HFF-Myc (cell line): ENCODE data around the gene PALLD.

Experiments used
- DNase-seq: peaks from one replicate; pipeline ENCODE4 v3.0.0-alpha.2; 2011; ENCODE audit warnings: low read depth; ENCODE audit errors: extremely low read depth
- H3K4me3 ChIP-seq: replicated peaks from 2 replicates; pipeline ENCODE4 v1.5.1; 2011; ENCODE audit warnings: low read depth, mild to moderate bottlenecking, control low read depth, low read length
- CTCF ChIP-seq: IDR thresholded peaks from 2 replicates; pipeline ENCODE4 v1.5.1; 2012; ENCODE audit warnings: mild to moderate bottlenecking, low read depth, low read length, control low read depth; ENCODE audit errors: missing control alignments

Gene PALLD

GRCh38 chr4:168594121-168594520 lies 97.3 kb downstream of the PALLD start:
- no peak for DNase-seq
- H3K4me3 ChIP-seq: no peak overlapping the region
- TF ChIP-seq CTCF: no peak

GRCh38 chr4:168598191-168598590 lies 101.3 kb downstream of the PALLD start:
- DNase-seq: no peak
- no peak overlapping the region for H3K4me3 ChIP-seq
- no peak for TF ChIP-seq CTCF

GRCh38 chr4:168600796-168601583 lies 104.1 kb downstream of the PALLD start:
- DNase-seq: no peak
- no peak for TF ChIP-seq CTCF

GRCh38 chr4:168601899-168602298 lies 105.0 kb downstream of the PALLD start:
- DNase-seq: no peak
- TF ChIP-seq CTCF: no peak
- H3K4me3 ChIP-seq: no peak overlapping the region

More at GRCh38 chr4:168600796-168601583, 104.1 kb downstream of the PALLD start:
- H3K4me3 ChIP-seq: no peak overlapping the region

GRCh38 chr4:168604496-168605373 lies 107.9 kb downstream of the PALLD start:
- TF ChIP-seq CTCF: no peak
- no peak overlapping the region for H3K4me3 ChIP-seq
- no peak for DNase-seq

- TF ChIP-seq CTCF: no peak
- no peak overlapping the region for H3K4me3 ChIP-seq
- DNase-seq: no peak
Observed at GRCh38 chr4:168605411-168605810, 108.6 kb downstream of the PALLD start.
